ENCODE results near the gene NES.

GRCh38 chr1:156657741-156658319 is 19.4 kb downstream of the NES start:
- TF ChIP-seq EZH2 (IDR thresholded peaks at IDR 0.05; ENCODE audit: insufficient read depth, poor library complexity, severe bottlenecking) (no peak), EZH2phosphoT487 (IDR thresholded peaks at IDR 0.05; ENCODE audit: insufficient read depth, low read depth) (no peak)
